GM19438 (cell line): ENCODE data around the gene UBA1.
"Not testable (repeated sequence)": the region's sequence is repeated elsewhere in the genome, so short reads cannot be mapped to it uniquely, and the experiment has no call there.

Experiments used
- ATAC-seq: cut with Tn5 transposase; IDR thresholded peaks from one replicate; pipeline ENCODE4 v1.9.1; 2021; ENCODE audit warnings: low read depth; ENCODE audit not compliant: unreplicated experiment

Gene UBA1

DNA sequence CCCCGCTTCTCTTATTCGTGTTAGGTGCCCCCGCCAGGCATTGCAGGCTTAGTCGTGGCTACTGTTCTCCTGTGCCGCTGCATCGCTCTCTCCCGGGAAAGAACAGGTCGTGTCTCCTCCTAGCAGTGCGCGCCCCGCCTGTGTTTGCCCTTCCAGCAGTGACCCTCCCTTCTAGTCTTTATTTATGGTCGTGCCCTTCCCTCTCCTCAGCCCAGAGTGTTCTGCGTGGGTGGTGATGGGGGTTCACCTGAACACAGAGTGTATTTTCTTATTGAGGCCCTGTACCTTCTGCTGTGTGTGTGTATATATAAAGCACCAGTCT lies 54.3 kb downstream of the UBA1 start:
- no peak for ATAC-seq

DNA sequence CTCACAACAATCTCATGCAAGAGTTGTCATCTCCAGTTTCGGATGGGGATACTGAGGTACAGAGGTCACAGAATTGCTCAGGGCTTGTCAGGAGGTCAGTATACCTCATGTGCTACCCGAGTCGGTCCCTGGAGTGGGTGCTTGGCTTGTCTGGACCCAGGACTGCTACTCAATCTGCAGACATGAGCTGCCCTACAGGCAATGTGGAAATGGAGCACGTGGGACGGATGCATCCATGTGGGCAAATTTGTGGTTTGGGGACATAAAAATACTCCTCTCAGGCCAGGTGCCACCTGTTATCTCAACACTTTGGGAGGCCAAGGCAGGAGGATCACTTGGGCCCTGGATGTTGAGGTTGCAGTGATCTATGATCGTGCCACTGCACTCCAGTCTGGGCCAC lies 54.9 kb downstream of the UBA1 start:
- ATAC-seq = no peak

DNA sequence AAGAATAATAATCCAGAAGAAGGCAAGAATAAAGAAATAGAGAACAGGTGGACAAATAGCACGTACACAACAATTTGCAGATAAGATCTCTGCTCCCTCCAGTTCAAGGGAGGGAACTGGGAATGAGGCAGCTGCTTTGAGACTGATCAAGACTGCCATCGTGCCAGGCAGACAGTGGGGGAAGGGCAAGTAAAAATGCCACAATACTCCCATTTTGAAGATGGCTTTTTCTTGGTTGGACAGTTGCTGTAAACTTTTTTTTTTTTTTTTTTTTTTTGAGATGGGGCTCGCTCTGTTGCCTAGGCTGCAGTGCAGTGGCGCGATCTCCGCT lies 56.4 kb downstream of the UBA1 start:
- ATAC-seq = no peak

- ATAC-seq = not testable (repeated sequence)
Measured at GRCh38 chrX:47257620-47258019, 64.0 kb downstream of the UBA1 start.
